Neural progenitor cell (in vitro differentiated cells): ENCODE results near the gene ARHGEF40.

Source experiments
- CTCF ChIP-seq: fragments of 200-600 bp; sonication (generic); IDR thresholded peaks from 2 replicates; pipeline ENCODE4 v1.5.1; 2017; ENCODE audit warnings: antibody characterized with exemption, mild to moderate bottlenecking
- EZH2phosphoT487 ChIP-seq: fragments of 200-600 bp; sonication (generic); IDR thresholded peaks from 2 replicates; pipeline ENCODE4 v1.6.1; 2017; ENCODE audit warnings: antibody characterized with exemption

GRCh38 chr14:21108791-21109190, 38.7 kb downstream of the ARHGEF40 start:
- no peak for TF ChIP-seq CTCF
- TF ChIP-seq EZH2phosphoT487: no peak
